Measurements from ENCODE around the gene BSCL2. TPM values are rescaled to one million over a fixed set of nuclear protein-coding genes. Genes with fewer than 3 reads are reported as not detected.

BSCL2 gene
- total and polyA plus RNA-seq, 2 of the 13 experiments (the other 11 are each of a cell fraction or from before 2014, with no cell fraction given) = 19.5 to 21.1 TPM

DNA sequence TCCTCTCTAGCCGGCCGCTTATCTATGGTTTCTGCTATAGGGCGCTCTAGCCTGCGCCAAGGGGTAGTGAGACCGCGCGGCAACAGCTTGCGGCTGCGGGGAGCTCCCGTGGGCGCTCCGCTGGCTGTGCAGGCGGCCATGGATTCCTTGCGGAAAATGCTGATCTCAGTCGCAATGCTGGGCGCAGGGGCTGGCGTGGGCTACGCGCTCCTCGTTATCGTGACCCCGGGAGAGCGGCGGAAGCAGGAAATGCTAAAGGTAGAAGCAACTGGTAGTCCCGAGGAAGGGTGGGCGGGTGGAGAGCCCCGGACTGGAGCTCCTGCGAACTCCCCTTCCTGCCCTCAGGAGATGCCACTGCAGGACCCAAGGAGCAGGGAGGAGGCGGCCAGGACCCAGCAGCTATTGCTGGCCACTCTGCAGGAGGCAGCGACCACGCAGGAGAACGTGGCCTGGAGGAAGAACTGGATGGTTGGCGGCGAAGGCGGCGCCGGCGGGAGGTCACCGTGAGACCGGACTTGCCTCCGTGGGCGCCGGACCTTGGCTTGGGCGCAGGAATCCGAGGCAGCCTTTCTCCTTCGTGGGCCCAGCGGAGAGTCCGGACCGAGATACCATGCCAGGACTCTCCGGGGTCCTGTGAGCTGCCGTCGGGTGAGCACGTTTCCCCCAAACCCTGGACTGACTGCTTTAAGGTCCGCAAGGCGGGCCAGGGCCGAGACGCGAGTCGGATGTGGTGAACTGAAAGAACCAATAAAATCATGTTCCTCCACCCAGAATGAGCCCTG, 35.4 kb downstream of the BSCL2 start, which contains the start of the genes LBHD1 and UQCC3 (continued):
- TF ChIP-seq, protein P1, sequence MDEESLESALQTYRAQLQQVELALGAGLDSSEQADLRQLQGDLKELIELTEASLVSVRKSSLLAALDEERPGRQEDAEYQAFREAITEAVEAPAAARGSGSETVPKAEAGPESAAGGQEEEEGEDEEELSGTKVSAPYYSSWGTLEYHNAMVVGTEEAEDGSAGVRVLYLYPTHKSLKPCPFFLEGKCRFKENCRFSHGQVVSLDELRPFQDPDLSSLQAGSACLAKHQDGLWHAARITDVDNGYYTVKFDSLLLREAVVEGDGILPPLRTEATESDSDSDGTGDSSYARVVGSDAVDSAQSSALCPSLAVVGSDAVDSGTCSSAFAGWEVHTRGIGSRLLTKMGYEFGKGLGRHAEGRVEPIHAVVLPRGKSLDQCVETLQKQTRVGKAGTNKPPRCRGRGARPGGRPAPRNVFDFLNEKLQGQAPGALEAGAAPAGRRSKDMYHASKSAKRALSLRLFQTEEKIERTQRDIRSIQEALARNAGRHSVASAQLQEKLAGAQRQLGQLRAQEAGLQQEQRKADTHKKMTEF (CRISPR knock-in tag; IDR thresholded peaks at IDR 0.05) = peak; percentile 81
- 0 out of 2 replicates have a peak, but pooled peaks have one; percentile 52 for TF ChIP-seq BRF2 (CRISPR knock-in tag; IDR thresholded peaks at IDR 0.05)
- TF ChIP-seq, protein P2, sequence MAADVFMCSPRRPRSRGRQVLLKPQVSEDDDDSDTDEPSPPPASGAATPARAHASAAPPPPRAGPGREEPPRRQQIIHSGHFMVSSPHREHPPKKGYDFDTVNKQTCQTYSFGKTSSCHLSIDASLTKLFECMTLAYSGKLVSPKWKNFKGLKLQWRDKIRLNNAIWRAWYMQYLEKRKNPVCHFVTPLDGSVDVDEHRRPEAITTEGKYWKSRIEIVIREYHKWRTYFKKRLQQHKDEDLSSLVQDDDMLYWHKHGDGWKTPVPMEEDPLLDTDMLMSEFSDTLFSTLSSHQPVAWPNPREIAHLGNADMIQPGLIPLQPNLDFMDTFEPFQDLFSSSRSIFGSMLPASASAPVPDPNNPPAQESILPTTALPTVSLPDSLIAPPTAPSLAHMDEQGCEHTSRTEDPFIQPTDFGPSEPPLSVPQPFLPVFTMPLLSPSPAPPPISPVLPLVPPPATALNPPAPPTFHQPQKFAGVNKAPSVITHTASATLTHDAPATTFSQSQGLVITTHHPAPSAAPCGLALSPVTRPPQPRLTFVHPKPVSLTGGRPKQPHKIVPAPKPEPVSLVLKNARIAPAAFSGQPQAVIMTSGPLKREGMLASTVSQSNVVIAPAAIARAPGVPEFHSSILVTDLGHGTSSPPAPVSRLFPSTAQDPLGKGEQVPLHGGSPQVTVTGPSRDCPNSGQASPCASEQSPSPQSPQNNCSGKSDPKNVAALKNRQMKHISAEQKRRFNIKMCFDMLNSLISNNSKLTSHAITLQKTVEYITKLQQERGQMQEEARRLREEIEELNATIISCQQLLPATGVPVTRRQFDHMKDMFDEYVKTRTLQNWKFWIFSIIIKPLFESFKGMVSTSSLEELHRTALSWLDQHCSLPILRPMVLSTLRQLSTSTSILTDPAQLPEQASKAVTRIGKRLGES (CRISPR knock-in tag; IDR thresholded peaks at IDR 0.05; ENCODE audit: borderline replicate concordance) = no peak
- TF ChIP-seq, protein P3, sequence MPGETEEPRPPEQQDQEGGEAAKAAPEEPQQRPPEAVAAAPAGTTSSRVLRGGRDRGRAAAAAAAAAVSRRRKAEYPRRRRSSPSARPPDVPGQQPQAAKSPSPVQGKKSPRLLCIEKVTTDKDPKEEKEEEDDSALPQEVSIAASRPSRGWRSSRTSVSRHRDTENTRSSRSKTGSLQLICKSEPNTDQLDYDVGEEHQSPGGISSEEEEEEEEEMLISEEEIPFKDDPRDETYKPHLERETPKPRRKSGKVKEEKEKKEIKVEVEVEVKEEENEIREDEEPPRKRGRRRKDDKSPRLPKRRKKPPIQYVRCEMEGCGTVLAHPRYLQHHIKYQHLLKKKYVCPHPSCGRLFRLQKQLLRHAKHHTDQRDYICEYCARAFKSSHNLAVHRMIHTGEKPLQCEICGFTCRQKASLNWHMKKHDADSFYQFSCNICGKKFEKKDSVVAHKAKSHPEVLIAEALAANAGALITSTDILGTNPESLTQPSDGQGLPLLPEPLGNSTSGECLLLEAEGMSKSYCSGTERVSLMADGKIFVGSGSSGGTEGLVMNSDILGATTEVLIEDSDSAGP (CRISPR knock-in tag; IDR thresholded peaks at IDR 0.05; ENCODE audit: borderline replicate concordance) = peak; percentile 88
- TF ChIP-seq, protein P4, sequence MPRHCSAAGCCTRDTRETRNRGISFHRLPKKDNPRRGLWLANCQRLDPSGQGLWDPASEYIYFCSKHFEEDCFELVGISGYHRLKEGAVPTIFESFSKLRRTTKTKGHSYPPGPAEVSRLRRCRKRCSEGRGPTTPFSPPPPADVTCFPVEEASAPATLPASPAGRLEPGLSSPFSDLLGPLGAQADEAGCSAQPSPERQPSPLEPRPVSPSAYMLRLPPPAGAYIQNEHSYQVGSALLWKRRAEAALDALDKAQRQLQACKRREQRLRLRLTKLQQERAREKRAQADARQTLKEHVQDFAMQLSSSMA (CRISPR knock-in tag; IDR thresholded peaks at IDR 0.05) = peak; percentile 65; the same call in 1 of the 2 replicates
- TF ChIP-seq CBX5 (CRISPR knock-in tag; IDR thresholded peaks at IDR 0.05; ENCODE audit: borderline replicate concordance) = no peak; the same call in 1 of the 2 replicates
- TF ChIP-seq HNF4G (IDR thresholded peaks at IDR 0.05; ENCODE audit: borderline replicate concordance, low read depth, low read length) = peak; percentile 13; the same call in 1 of the 2 replicates
- peak; percentile 75; the same call in 1 of the 2 replicates for TF ChIP-seq HNF4G (CRISPR knock-in tag; IDR thresholded peaks at IDR 0.05; ENCODE audit: borderline replicate concordance, low read depth)
- peak; percentile 77; the same call in 1 of the 2 replicates for TF ChIP-seq IKZF5 (CRISPR knock-in tag; IDR thresholded peaks at IDR 0.05)
- peak; percentile 90 for TF ChIP-seq RBFOX2 (IDR thresholded peaks at IDR 0.05; ENCODE audit: low read depth, low read length)
- no peak for TF ChIP-seq ZBED4 (CRISPR knock-in tag; IDR thresholded peaks at IDR 0.05; ENCODE audit: borderline replicate concordance)
- TF ChIP-seq SNAPC5 (CRISPR knock-in tag; IDR thresholded peaks at IDR 0.05; ENCODE audit: borderline replicate concordance) = no peak
- no peak for TF ChIP-seq RFX5 (IDR thresholded peaks at IDR 0.05; ENCODE audit: low read depth, low read length)

Measured in HepG2 (cell line).